NB4 (cell line): Measurements from ENCODE around the gene NEMP2.

Experiments used
- CTCF ChIP-seq: IDR thresholded peaks from one replicate; pipeline ENCODE4 v1.5.1; 2012; ENCODE audit warnings: low read depth, low read length
- MYC ChIP-seq: IDR thresholded peaks from 2 replicates; pipeline ENCODE4 v1.6.1; 2011; ENCODE audit warnings: low read depth, low read length
- POLR2A ChIP-seq: IDR thresholded peaks from 2 replicates; pipeline ENCODE4 v1.6.1; 2011; ENCODE audit warnings: mild to moderate bottlenecking; ENCODE audit not compliant: insufficient read length; ENCODE audit errors: extremely low read depth
- TF ChIP-seq, protein P1 (sequence below): IDR thresholded peaks from 2 replicates; pipeline ENCODE4 v1.6.1; 2011; ENCODE audit warnings: low read depth, low read length

DNA sequence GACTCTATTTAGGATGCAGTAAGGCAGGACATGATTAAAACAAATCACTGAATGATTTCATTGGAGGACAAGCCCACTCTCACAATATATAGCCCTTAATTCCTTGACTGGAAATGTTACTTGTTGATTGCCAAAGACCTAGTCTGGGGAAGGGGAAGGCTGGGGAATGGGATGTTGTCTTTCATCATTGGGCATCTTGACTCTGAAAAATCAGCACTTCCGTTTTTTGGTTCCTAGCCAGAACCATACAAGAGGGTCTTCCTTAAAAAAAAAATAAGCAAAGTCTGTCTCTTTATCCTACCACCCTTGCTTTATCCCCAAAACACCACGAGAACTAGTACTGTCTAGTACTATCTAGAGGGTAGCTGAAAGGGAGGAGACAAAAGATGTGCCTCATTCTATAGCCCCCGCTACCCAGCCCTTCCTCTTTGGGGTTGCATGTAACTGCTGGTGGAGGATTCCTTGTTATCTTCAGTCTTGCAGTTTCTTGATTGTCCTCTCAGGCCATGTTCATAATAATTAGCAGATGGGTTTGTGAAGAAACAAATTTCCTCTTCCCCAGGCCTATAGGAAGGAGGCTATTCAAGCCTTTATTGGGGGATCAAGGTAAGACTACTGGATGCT lies 55.8 kb downstream of the NEMP2 start:
- TF ChIP-seq CTCF (no peak), POLR2A (no peak), MYC (no peak)
- TF ChIP-seq, protein P1, sequence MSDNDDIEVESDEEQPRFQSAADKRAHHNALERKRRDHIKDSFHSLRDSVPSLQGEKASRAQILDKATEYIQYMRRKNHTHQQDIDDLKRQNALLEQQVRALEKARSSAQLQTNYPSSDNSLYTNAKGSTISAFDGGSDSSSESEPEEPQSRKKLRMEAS: no peak
